Natural killer cell treated with Interleukin-12 subunit alpha and Interleukin-12 subunit beta and Interleukin-15 and Interleukin-18, amount 100 ng/mL, for 72 hours (primary cell): Measurements from ENCODE around the gene CIBAR2. TPM values are rescaled to one million over a fixed set of nuclear protein-coding genes. Genes with fewer than 3 reads are reported as not detected.
"Not testable (repeated sequence)": the region's sequence is repeated elsewhere in the genome, so short reads cannot be mapped to it uniquely, and the experiment has no call there.

Experiments
- ATAC-seq, 2 donors: fragments of 150-1000 bp; cut with Tn5 transposase in 1 of 2; sonication (Bioruptor Pico), chemical (Tn5 transposase) in 1 of 2; 2 replicates each; pipeline ENCODE4 v1.10.0; 2021
- DNase-seq: peaks from one replicate; pipeline ENCODE4 v3.0.0; 2022; ENCODE audit warnings: low spot score
- H3K27ac Mint-ChIP-seq, 2 donors: 1 replicate in 1 of 2; 2 replicates in 1 of 2; pipeline ENCODE4 v1.8.0; 2022; ENCODE audit warnings: mixed read lengths in 2 of 2, mild to moderate bottlenecking in 1 of 2, moderate library complexity in 1 of 2
- H3K27me3 Mint-ChIP-seq, 2 donors: 1 replicate in 1 of 2; 2 replicates in 1 of 2; pipeline ENCODE4 v1.8.0; 2022; ENCODE audit warnings: mixed read lengths in 2 of 2
- H3K36me3 Mint-ChIP-seq: one replicate; pipeline ENCODE4 v1.8.0; 2022; ENCODE audit warnings: mixed read lengths
- H3K4me1 Mint-ChIP-seq, 2 donors: 1 replicate in 1 of 2; 2 replicates in 1 of 2; pipeline ENCODE4 v1.8.0; 2022; ENCODE audit warnings: low read depth in 2 of 2, mixed read lengths in 2 of 2, mild to moderate bottlenecking in 1 of 2
- H3K4me3 Mint-ChIP-seq: one replicate; pipeline ENCODE4 v1.8.0; 2022; ENCODE audit warnings: mixed read lengths
- H3K9me3 Mint-ChIP-seq: 2 replicates; pipeline ENCODE4 v1.8.0; 2022; ENCODE audit warnings: mixed read lengths
- total RNA-seq, 2 donors: library from RNA; stranded (reverse); gene quantifications; one replicate each; pipeline ENCODE4 v1.2.3, GENCODE V29; 2022

The CIBAR2 gene
- total RNA-seq, 2 donors from 2014 or later = not detected

GRCh38 chr16:85128079-85128837 lies 16.0 kb upstream of the CIBAR2 start:
- Mint-ChIP-seq H3K36me3 (no peaks in the 10 kb centered on the region), H3K27ac (no peak overlapping the region), H3K4me3 (no peak overlapping the region), H3K9me3 (no peaks in the 10 kb centered on the region), H3K4me1 (no peaks in the 10 kb centered on the region), H3K27me3 (peaks cover 0 to 2% of the 10 kb centered on the region in 2 donors)
- no peak for ATAC-seq
- DNase-seq = no peak

- no peak for ATAC-seq
- H3K36me3 Mint-ChIP-seq = no peaks in the 10 kb centered on the region
- no peak overlapping the region for H3K4me3 Mint-ChIP-seq
- no peaks in the 10 kb centered on the region for H3K4me1 Mint-ChIP-seq
- no peak for DNase-seq
- no peak overlapping the region for H3K27ac Mint-ChIP-seq
- H3K9me3 Mint-ChIP-seq = no peaks in the 10 kb centered on the region
- peaks cover 0 to 2% of the 10 kb centered on the region in 2 donors for H3K27me3 Mint-ChIP-seq
These were observed 15.1 kb upstream of the CIBAR2 start for GRCh38 chr16:85127379-85127723.

GRCh38 chr16:85126705-85127378 lies 14.6 kb upstream of the CIBAR2 start:
- DNase-seq = no peak
- Mint-ChIP-seq H3K27ac (no peak overlapping the region), H3K4me1 (no peaks in the 10 kb centered on the region), H3K9me3 (no peaks in the 10 kb centered on the region), H3K36me3 (no peaks in the 10 kb centered on the region), H3K27me3 (peaks cover 0 to 2% of the 10 kb centered on the region in 2 donors), H3K4me3 (no peak overlapping the region)
- peak in 1 of 2 donors; percentile 24 for ATAC-seq

GRCh38 chr16:85126394-85126704 lies 14.1 kb upstream of the CIBAR2 start:
- ATAC-seq (no peak), DNase-seq (no peak)
- Mint-ChIP-seq H3K4me3 (no peak overlapping the region), H3K9me3 (no peaks in the 10 kb centered on the region), H3K4me1 (no peaks in the 10 kb centered on the region), H3K27me3 (peaks cover 0 to 2% of the 10 kb centered on the region in 2 donors), H3K36me3 (no peaks in the 10 kb centered on the region), H3K27ac (no peak overlapping the region)

GRCh38 chr16:85125570-85126393 lies 13.5 kb upstream of the CIBAR2 start:
- Mint-ChIP-seq H3K4me3 (no peak overlapping the region), H3K4me1 (no peaks in the 10 kb centered on the region), H3K9me3 (no peaks in the 10 kb centered on the region), H3K36me3 (no peaks in the 10 kb centered on the region), H3K27ac (no peak overlapping the region), H3K27me3 (peaks cover 0 to 2% of the 10 kb centered on the region in 2 donors)
- no peak for ATAC-seq
- DNase-seq = no peak

GRCh38 chr16:85124636-85125346 lies 12.5 kb upstream of the CIBAR2 start:
- H3K4me1 Mint-ChIP-seq = no peaks in the 10 kb centered on the region
- DNase-seq (no peak), ATAC-seq (no peak)
- H3K27me3 Mint-ChIP-seq = peaks cover 0 to 2% of the 10 kb centered on the region in 2 donors
- no peaks in the 10 kb centered on the region for H3K36me3 Mint-ChIP-seq
- H3K27ac Mint-ChIP-seq = no peak overlapping the region
- no peak overlapping the region for H3K4me3 Mint-ChIP-seq
- no peaks in the 10 kb centered on the region for H3K9me3 Mint-ChIP-seq

- Mint-ChIP-seq H3K4me1 (no peaks in the 10 kb centered on the region), H3K4me3 (no peak overlapping the region), H3K36me3 (no peaks in the 10 kb centered on the region), H3K9me3 (no peaks in the 10 kb centered on the region), H3K27ac (no peak overlapping the region), H3K27me3 (peaks cover 0 to 2% of the 10 kb centered on the region in 2 donors)
- ATAC-seq (no peak), DNase-seq (no peak)
These were observed 11.8 kb upstream of the CIBAR2 start for GRCh38 chr16:85123891-85124635.

GRCh38 chr16:85123441-85123840 lies 11.2 kb upstream of the CIBAR2 start:
- not testable (repeated sequence) for H3K27me3 Mint-ChIP-seq, DNase-seq, H3K36me3 Mint-ChIP-seq, H3K9me3 Mint-ChIP-seq, ATAC-seq, H3K4me1 Mint-ChIP-seq, H3K27ac Mint-ChIP-seq, H3K4me3 Mint-ChIP-seq

- no peaks in the 10 kb centered on the region for H3K9me3 Mint-ChIP-seq
- H3K4me1 Mint-ChIP-seq = peaks cover 4 to 8% of the 10 kb centered on the region in 2 donors
- H3K27ac Mint-ChIP-seq = peak overlapping the region in 1 of 2 donors; percentile 17
- no peak for DNase-seq
- no peak overlapping the region for H3K4me3 Mint-ChIP-seq
- H3K36me3 Mint-ChIP-seq = no peaks in the 10 kb centered on the region
- no peak for ATAC-seq
- H3K27me3 Mint-ChIP-seq = no peaks in the 10 kb centered on the region
These were observed 7.7 kb upstream of the CIBAR2 start for GRCh38 chr16:85120006-85120340.

- Mint-ChIP-seq H3K27me3 (no peaks in the 10 kb centered on the region), H3K4me3 (no peak overlapping the region), H3K9me3 (no peaks in the 10 kb centered on the region), H3K4me1 (peaks cover 11 to 18% of the 10 kb centered on the region in 2 donors), H3K36me3 (no peaks in the 10 kb centered on the region), H3K27ac (no peak overlapping the region)
- DNase-seq (no peak), ATAC-seq (no peak)
These were observed 5.1 kb upstream of the CIBAR2 start for GRCh38 chr16:85117418-85117817.

GRCh38 chr16:85114909-85115567 lies 2.8 kb upstream of the CIBAR2 start:
- ATAC-seq = peak; percentile 83 to 93
- Mint-ChIP-seq H3K4me3 (peak overlapping the region; percentile 71), H3K27me3 (no peaks in the 10 kb centered on the region), H3K9me3 (no peaks in the 10 kb centered on the region), H3K4me1 (peaks cover 11 to 18% of the 10 kb centered on the region in 2 donors), H3K27ac (peak overlapping the region; percentile 74 to 96), H3K36me3 (no peaks in the 10 kb centered on the region)
- DNase-seq = peak; percentile 92

- Mint-ChIP-seq H3K27ac (no peak overlapping the region), H3K4me1 (peaks cover 11 to 18% of the 10 kb centered on the region in 2 donors), H3K4me3 (no peak overlapping the region), H3K36me3 (no peaks in the 10 kb centered on the region), H3K27me3 (no peaks in the 10 kb centered on the region), H3K9me3 (no peaks in the 10 kb centered on the region)
- no peak for DNase-seq
- ATAC-seq = no peak
These were observed 1.6 kb upstream of the CIBAR2 start for GRCh38 chr16:85113913-85114312.
